ENCODE data around the gene ALDH9A1.

Gene ALDH9A1

DNA sequence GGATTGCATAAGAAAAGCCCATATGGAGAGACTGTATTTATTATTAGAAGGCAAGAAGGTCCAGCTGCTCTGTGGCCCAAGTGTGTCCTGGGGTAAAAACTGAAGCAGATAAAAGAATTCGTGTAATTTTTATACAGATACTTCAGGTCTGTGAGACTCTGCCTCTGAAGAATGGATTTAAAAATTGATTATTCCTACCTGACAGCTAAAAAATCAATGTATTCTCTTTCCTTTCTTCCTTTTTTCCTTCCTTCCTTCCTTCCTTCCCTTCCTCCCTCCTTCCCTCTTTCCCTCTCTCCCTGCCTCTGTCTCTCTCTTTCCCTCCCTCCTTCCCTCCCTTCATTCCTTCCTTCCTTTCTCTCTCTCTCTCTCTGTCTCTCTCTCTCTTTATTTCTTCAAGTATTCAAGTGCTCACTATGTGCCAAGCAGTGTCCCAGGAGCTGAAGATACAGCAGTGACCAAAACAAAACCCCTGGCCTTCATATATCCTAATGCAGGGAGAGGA is 78.7 kb downstream of the ALDH9A1 start:
- no peak for DNase-seq (ENCODE audit: low read depth)

GRCh38 chr1:165616987-165617546 is 81.3 kb downstream of the ALDH9A1 start:
- no peak for DNase-seq (ENCODE audit: low read depth)

- no peak for DNase-seq (ENCODE audit: low read depth)
These were observed 82.2 kb downstream of the ALDH9A1 start for GRCh38 chr1:165616054-165616612.

Data from T follicular helper cell (primary cell).